T-helper 17 cell (primary cell): Measurements from ENCODE around the gene PKD1. TPM values are rescaled to one million over a fixed set of nuclear protein-coding genes. Genes with fewer than 3 reads are reported as not detected.

Experiments
- ATAC-seq: fragments of 150-1000 bp; cut with Tn5 transposase; 2 replicates; pipeline ENCODE4 v1.10.0; 2021; ENCODE audit warnings: mild to moderate bottlenecking, moderate library complexity
- DNase-seq, 3 donors: peaks; one replicate each; pipeline versions ENCODE4 v3.0.0 to v3.0.0-alpha.2; 2020 to 2021
- H3K9me3 ChIP-seq: one replicate; pipeline ENCODE4 v1.7.0; 2013; ENCODE audit warnings: low read length, mild to moderate bottlenecking; ENCODE audit not compliant: control insufficient read depth, poor library complexity, severe bottlenecking
- H3K27ac Mint-ChIP-seq: one replicate; pipeline ENCODE4 v1.8.0; 2022; ENCODE audit warnings: mild to moderate bottlenecking, moderate library complexity, mixed read lengths
- H3K27me3 Mint-ChIP-seq: one replicate; pipeline ENCODE4 v1.8.0; 2022; ENCODE audit warnings: mixed read lengths
- H3K36me3 Mint-ChIP-seq: one replicate; pipeline ENCODE4 v1.8.0; 2022; ENCODE audit warnings: low read depth, mixed read lengths
- H3K4me1 Mint-ChIP-seq: one replicate; pipeline ENCODE4 v1.8.0; 2022; ENCODE audit warnings: mild to moderate bottlenecking, mixed read lengths
- H3K4me3 Mint-ChIP-seq: one replicate; pipeline ENCODE4 v1.8.0; 2022; ENCODE audit warnings: mild to moderate bottlenecking, moderate library complexity, mixed read lengths
- total RNA-seq, 4 donors: library from RNA in 2 of 4; stranded (reverse) in 2 of 4; gene quantifications; one replicate each; pipeline ENCODE4 v1.2.3 and lab custom pipeline; 2022 to 2026

The PKD1 gene
- total RNA-seq, 2 donors from 2014 or later: 86.6 to 88.9 TPM

DNA sequence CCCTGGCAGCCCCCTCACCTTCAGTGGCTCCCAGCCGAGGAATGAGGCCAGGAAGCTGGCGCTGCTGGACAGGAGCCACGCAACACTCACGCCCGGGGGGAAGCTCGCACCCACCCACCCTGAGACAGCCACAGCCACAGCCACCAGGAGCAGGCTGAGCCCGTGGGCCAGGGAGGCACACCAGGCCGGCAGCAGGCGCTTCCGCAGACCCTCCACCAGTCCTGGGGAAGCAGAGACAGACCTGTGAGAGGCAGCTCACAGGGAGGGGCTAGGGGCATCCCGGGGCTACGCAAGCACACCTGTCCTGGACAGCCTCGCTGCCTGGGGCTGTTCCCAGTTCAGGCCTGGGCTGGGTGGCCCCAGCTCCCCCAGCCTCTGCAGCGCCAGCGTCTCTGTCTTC lies 41.9 kb downstream of the PKD1 start:
- no peak for ATAC-seq
- H3K36me3 Mint-ChIP-seq: no peaks in the 10 kb centered on the region
- H3K4me1 Mint-ChIP-seq: no peaks in the 10 kb centered on the region
- H3K27me3 Mint-ChIP-seq: no peaks in the 10 kb centered on the region
- H3K4me3 Mint-ChIP-seq: no peak overlapping the region
- no peak for DNase-seq
- no peaks in the 10 kb centered on the region for H3K9me3 ChIP-seq
- no peak overlapping the region for H3K27ac Mint-ChIP-seq

DNA sequence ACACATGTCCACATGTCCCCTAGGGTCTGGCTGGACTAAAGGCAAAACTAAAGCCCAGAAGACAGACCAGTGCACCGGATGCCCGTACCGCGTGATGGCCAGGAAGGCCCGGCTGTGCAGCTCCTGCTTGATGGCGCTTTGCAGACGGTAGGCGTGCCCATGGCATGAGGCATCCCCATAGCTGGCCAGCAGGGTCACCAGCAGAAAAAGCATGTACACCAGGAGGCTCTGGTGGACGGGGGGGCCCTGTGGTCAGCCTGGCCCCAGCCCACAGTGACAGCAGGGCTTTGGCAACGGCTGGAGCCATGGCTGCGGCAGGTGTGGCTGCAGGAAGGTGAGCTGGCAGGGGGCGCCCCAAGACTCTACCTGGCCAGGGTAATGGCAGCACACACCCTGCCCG lies 42.8 kb downstream of the PKD1 start:
- ATAC-seq: no peak
- Mint-ChIP-seq H3K36me3 (no peaks in the 10 kb centered on the region), H3K27me3 (no peaks in the 10 kb centered on the region), H3K4me3 (no peak overlapping the region), H3K27ac (no peak overlapping the region), H3K4me1 (no peaks in the 10 kb centered on the region)
- DNase-seq: no peak
- no peaks in the 10 kb centered on the region for H3K9me3 ChIP-seq

DNA sequence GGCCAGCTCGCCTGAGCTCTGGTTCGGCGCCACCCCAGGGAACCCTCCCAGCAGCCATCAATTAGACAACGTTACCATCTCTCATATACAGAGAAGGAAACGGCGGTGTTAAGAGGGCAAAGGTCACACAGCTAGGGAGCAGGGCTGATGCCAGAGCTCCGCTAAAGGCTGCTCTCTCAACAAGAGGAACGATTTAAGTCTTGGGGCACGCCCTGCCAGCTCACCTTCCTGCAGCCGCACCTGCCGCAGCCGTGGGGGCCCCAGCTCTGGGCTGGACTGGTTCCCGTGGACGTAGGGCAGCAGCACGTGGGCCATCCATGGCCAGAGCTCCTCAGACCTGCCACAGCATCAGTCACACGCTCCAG lies 43.5 kb downstream of the PKD1 start:
- DNase-seq: no peak
- no peak overlapping the region for H3K27ac Mint-ChIP-seq
- no peaks in the 10 kb centered on the region for H3K4me1 Mint-ChIP-seq
- no peak for ATAC-seq
- H3K9me3 ChIP-seq: no peaks in the 10 kb centered on the region
- H3K36me3 Mint-ChIP-seq: no peaks in the 10 kb centered on the region
- no peaks in the 10 kb centered on the region for H3K27me3 Mint-ChIP-seq
- H3K4me3 Mint-ChIP-seq: no peak overlapping the region

DNA sequence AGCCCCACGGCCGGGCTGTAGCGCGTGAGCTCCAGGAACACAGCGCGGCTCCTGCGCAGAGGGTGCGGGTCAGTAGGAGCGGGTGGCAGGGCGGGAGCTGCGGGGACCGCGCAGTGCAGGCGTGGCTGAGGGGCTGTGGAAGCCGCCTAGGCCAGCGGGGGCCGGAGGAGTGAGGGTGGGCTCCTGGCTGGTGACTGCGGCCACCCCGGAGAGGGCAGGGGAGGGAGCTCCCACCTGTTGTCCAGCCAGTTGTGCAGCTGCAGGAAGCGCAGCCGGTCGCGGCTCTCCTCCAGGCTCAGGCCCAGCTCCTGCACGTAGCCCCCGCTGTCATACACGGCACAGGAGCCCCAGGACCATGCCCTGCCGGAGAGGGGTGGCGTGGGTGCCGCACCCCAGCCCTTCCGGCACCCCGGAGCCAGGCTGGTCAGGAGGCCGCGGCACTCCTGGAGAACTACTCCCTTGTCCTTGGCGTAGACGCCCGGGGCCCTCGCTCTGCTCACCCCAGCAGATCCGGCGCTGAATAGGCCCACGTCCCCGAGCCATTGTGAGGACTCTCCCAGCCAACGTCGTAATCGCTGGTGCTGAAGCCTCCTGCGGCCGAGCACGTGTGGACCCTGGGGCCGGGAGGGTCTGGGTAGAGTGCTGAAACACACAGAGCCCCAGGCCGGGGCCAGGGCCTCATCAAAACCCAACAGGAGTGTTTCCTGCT lies 44.0 kb downstream of the PKD1 start:
- ATAC-seq: no peak
- H3K9me3 ChIP-seq: no peaks in the 10 kb centered on the region
- no peak overlapping the region for H3K27ac Mint-ChIP-seq
- H3K4me1 Mint-ChIP-seq: no peaks in the 10 kb centered on the region
- no peak overlapping the region for H3K4me3 Mint-ChIP-seq
- H3K36me3 Mint-ChIP-seq: no peaks in the 10 kb centered on the region
- H3K27me3 Mint-ChIP-seq: no peaks in the 10 kb centered on the region
- DNase-seq: no peak

DNA sequence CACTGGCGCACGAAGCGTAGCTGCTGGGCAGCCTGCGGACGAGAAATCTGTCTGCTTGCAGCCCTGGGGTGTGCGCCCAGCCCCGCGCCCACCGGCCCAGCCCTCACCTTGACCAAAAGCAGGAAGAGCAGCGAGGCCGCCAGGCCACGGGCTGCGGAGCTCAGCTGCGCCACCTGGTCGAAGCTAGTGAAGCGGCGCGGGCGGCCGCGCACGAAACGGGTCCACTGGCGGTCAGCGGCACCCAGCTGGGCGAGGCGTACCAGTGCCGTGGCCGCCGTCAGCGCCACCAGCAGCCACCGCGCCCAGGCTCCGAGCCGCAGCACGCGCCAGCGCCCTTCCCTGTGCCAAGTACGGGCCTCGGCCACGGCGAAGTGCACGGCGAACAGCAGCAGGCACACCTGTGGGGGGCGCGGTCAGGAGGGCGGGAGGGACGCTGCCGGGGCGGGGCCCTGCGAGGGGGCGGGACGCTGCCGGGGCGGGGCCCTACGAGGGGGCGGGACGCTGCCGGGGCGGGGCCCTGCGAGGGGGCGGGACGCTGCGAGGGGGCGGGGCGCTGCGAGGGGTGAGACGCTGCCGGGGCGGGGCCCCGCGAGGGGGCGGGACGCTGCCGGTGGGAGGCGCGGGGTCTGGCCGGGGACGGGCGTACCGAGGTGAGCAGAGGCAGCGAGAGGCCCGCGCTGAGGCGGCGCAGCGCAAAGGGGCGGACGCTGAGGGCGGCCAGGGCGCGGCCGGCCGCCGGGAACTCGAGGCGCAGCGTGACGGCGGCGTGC lies 44.7 kb downstream of the PKD1 start:
- H3K36me3 Mint-ChIP-seq: no peaks in the 10 kb centered on the region
- H3K9me3 ChIP-seq: no peaks in the 10 kb centered on the region
- H3K4me1 Mint-ChIP-seq: no peaks in the 10 kb centered on the region
- no peaks in the 10 kb centered on the region for H3K27me3 Mint-ChIP-seq
- H3K27ac Mint-ChIP-seq: no peak overlapping the region
- peak; percentile 69 for ATAC-seq
- peak; percentile 20 to 63 (median 26) for DNase-seq
- H3K4me3 Mint-ChIP-seq: no peak overlapping the region

DNA sequence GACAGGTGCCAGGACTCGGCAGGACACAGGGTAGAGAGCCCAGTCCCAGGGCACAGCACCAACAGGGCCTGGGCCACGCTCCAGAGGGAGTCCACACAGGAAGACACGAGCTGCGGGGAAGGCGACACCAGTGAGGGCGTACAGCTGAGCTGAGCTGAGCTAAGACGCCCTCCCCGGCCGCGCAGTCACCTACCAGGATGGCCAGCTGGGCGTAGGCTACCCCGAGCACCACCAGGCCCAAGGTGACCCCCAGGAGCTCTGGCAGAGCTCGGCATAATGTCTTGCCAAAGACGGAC lies 45.3 kb downstream of the PKD1 start:
- Mint-ChIP-seq H3K4me1 (no peaks in the 10 kb centered on the region), H3K36me3 (no peaks in the 10 kb centered on the region), H3K4me3 (no peak overlapping the region), H3K27me3 (no peaks in the 10 kb centered on the region), H3K27ac (no peak overlapping the region)
- ATAC-seq (no peak), DNase-seq (no peak)
- H3K9me3 ChIP-seq: no peaks in the 10 kb centered on the region

DNA sequence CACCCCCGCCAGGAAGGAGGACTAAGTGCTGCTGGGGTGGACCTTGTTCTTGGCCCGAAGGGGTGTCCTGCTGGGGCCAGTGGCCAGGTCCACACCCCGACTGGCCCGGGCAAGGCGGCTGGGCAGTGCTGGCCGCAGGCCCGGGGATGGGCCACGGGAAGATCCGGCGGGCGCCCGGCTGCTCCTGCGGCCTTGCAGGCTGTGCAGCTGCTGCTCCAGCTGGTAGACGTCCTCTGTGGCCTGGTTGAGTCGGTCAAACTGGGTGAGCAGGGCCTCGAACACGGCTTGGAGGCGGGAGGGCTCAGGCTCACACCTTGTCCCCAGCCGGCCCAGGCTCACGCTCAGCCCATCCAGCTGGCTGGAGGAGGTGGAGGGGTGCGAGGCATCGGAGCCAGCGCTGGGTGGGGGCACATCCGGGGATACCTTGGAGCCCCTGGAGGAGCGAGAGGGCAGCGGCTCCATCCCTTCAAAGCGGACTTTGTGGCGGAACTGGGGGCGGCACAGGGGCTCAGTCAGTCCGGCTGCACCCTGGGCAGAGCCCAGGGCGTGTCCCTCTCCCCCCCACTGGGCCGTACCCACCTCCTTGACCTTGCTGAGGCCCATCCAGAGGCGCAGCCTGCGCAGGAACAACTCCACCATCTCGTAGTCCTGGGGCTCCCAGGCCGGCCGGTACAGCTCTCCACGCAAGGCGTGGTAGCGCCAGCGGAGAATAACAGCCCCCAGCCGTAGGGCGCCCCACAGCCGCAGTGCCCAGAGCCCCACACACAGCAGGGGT lies 45.8 kb downstream of the PKD1 start:
- no peak overlapping the region for H3K27ac Mint-ChIP-seq
- H3K4me3 Mint-ChIP-seq: no peak overlapping the region
- no peaks in the 10 kb centered on the region for H3K27me3 Mint-ChIP-seq
- no peak for ATAC-seq
- H3K9me3 ChIP-seq: no peaks in the 10 kb centered on the region
- H3K36me3 Mint-ChIP-seq: no peaks in the 10 kb centered on the region
- H3K4me1 Mint-ChIP-seq: no peaks in the 10 kb centered on the region
- DNase-seq: no peak

DNA sequence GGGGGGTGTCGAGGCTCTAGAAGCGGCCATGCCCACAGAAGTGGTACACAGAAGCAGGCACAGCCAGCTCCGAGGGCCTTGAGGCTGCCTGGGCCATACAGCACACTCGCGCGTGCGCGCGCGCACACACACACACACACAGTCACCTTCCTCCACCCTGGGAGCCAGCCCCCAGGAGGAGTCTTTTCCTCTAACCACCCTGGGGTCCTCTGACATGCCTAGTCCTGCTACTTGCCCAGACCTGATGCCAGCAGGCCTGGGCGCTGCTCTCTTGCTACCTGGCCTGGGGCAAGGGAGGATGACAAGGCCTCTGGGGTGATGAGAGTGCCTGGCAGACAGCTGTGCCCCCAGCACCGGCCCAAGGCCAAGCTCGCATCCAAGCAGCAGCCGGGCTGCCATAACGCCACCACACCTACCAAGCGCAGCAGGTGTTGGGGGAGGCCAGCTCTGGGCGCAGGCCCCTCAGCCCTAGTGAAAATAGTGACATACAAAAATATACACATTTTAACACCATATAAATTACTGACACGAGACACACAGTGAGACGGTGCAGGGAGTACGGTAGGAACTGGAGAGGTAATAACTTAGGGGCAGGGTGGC lies 46.8 kb downstream of the PKD1 start:
- Mint-ChIP-seq H3K27ac (no peak overlapping the region), H3K4me3 (no peak overlapping the region), H3K27me3 (no peaks in the 10 kb centered on the region), H3K4me1 (no peaks in the 10 kb centered on the region), H3K36me3 (no peaks in the 10 kb centered on the region)
- DNase-seq (no peak), ATAC-seq (no peak)
- H3K9me3 ChIP-seq: no peaks in the 10 kb centered on the region

DNA sequence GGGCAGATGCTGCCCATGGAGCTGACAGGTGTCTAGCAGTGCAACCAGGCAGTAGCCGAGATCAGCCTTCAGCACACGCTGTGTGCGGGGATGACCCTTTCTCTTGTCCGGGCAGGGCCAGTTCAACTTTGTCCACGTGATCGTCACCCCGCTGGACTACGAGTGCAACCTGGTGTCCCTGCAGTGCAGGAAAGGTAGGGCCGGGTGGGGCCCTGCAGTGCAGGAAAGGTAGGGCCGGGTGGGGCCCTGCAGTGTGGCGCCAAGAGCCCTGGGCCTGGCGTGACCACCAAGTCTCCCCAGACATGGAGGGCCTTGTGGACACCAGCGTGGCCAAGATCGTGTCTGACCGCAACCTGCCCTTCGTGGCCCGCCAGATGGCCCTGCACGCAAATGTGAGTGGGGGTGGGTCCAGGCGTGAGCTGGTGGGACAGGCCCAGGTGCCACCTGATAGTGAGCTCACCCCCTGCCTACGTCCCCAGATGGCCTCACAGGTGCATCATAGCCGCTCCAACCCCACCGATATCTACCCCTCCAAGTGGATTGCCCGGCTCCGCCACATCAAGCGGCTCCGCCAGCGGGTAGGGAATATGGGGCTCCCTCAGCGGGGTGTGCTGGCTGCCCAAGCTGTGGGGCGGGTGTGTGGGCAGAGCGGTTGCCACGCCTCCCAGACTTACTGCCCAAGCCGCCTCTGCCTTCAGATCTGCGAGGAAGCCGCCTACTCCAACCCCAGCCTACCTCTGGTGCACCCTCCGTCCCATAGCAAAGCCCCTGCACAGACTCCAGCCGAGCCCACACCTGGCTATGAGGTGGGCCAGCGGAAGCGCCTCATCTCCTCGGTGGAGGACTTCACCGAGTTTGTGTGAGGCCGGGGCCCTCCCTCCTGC lies 47.7 kb downstream of the PKD1 start:
- DNase-seq (no peak), ATAC-seq (no peak)
- H3K4me1 Mint-ChIP-seq: no peaks in the 10 kb centered on the region
- no peaks in the 10 kb centered on the region for H3K27me3 Mint-ChIP-seq
- H3K4me3 Mint-ChIP-seq: no peak overlapping the region
- no peaks in the 10 kb centered on the region for H3K9me3 ChIP-seq
- no peak overlapping the region for H3K27ac Mint-ChIP-seq
- H3K36me3 Mint-ChIP-seq: no peaks in the 10 kb centered on the region

DNA sequence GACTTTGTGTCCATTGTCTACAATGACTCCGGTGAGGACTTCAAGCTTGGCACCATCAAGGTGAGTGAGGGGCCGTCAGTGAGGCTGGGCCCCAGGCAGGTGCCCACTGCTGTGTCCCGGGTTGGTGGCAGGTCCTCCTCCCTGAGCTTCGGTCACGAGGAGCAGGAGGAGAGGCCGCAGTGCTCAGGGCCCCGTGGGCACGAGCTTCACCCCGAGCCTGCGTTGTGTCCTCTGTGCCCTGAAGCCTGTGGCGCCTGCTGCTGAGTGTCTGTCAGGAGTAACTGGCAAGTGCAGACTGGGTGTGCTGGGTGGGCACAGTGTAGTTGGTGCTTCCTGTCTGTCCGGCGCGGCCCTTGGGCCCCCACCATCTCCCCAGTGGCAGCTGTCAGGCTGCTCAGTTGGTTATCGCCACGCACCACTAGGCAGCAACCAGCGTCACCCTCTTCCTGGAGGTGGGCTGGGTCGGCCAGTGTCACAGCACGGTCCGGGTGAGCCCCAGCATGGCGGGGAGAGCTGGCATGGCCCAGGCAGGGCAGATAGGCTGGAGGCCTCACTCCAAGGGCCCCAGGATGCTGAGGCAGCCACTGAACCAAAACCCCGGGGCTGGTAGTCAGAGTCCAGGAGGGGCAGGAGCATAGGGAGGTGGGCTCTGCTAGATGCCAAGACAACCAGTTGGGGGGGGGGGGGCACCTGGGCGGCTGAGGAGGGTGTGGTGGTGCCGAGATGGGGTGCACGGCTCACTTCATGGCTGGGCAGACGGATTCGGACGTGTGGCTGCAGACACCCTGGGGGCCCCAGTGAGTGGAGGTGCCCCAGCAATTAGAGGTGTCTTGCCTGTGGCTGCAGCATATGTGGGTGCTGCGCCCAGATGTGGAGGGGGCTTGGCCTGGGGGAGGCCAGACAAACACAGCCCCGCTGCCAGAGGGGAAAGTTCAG lies 48.6 kb downstream of the PKD1 start:
- no peak overlapping the region for H3K4me3 Mint-ChIP-seq
- DNase-seq: no peak
- ATAC-seq: no peak
- no peaks in the 10 kb centered on the region for H3K27me3 Mint-ChIP-seq
- H3K4me1 Mint-ChIP-seq: peaks cover 3% of the 10 kb centered on the region
- H3K9me3 ChIP-seq: no peaks in the 10 kb centered on the region
- H3K36me3 Mint-ChIP-seq: peaks cover 2% of the 10 kb centered on the region
- H3K27ac Mint-ChIP-seq: no peak overlapping the region

DNA sequence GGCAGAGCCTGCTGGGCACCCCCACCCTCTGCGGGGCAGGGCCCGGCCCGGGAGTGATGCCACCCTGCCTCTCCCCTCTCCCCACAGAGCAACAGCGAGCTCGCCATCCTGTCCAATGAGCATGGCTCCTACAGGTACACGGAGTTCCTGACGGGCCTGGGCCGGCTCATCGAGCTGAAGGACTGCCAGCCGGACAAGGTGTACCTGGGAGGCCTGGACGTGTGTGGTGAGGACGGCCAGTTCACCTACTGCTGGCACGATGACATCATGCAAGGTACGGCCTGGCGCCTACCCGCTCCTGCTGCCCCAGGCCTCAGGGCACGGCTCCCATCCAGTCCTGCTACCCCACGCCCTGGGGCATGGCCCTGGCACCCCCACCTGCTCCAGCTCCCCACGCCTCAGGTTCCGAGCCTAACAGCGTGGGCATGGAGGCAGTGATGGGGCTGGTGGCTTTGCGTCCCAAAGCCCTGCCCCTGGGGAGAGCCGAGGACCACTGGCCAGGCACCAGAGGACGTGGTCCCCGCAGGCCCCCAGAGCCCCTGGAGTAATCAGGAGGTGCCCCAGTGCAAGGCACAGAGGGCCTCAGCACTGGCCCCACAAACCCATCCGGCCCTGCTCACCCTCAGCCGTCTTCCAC lies 49.5 kb downstream of the PKD1 start:
- no peak for DNase-seq
- Mint-ChIP-seq H3K36me3 (peaks cover 2% of the 10 kb centered on the region), H3K27me3 (no peaks in the 10 kb centered on the region), H3K27ac (no peak overlapping the region), H3K4me1 (peaks cover 3% of the 10 kb centered on the region), H3K4me3 (no peak overlapping the region)
- no peaks in the 10 kb centered on the region for H3K9me3 ChIP-seq
- no peak for ATAC-seq

DNA sequence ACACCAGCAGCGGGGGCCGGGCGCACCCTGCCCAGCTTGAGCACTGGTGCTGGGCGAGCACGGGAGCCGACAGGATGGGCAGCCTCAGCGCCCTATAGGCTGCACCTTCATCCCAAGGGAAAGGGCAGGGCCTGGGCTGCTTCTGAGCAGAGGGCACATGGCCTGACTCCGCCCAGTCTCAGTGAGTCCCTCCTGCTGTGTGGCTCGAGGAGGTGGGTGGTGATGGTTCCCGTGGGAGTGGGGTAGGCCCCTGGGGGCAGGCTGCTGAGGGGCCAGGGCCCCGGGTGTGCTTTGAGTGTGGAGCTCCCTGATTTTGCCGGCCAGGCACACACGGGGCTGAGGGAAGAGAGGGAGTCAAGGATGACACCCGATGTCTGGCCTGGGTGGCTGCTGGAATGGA lies 50.0 kb downstream of the PKD1 start:
- Mint-ChIP-seq H3K4me3 (no peak overlapping the region), H3K36me3 (peaks cover 2% of the 10 kb centered on the region), H3K27me3 (no peaks in the 10 kb centered on the region), H3K4me1 (peaks cover 3% of the 10 kb centered on the region), H3K27ac (no peak overlapping the region)
- DNase-seq: no peak
- no peaks in the 10 kb centered on the region for H3K9me3 ChIP-seq
- no peak for ATAC-seq
